Measurements from ENCODE around the gene TMIGD1. TPM values are rescaled to one million over a fixed set of nuclear protein-coding genes. Genes with fewer than 3 reads are reported as not detected.

The TMIGD1 gene
- total and polyA plus RNA-seq, 2 of the 13 experiments (the other 11 are each of a cell fraction or from before 2014, with no cell fraction given) = not detected

DNA sequence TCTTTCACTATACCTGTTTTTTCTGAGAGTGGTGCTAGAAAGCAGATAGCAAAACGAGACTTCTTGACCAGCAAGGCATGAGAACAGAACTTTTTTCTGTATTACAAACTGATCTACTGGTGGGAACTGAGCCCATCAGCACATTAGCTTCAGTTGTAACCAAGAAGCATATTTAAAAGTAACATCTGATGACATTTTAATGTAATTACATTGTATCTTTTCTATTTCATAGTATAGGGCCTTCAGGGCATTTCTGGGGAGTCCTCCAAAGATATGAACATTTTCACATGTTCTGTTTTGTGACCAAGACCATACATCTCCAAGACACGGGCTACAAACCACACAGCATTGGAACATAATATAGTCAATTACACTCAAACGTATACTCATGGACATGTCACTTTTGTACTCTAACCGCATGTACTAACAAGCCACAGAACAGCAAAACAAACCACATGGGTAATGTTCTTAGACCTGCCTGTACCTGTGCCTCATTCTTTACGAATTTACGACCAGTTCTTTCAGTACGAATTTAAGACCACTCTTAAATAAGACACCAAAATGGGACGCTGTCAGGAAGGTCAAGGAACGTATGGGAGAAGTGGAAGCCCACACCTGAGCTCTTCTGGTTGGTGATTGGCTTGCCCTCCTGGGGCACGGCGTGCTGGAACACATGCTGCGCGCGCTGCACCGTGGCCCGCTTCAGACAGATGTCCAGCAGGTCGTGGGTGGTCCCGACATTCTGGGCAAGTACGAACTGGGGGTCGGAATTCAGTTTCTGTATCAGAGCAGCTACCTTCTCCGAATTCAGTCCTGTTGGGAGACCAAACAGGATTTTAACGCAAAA is 42.9 kb downstream of the TMIGD1 start:
- DNase-seq (ENCODE audit: low spot score) (peak; percentile 35), FAIRE-seq (peak; percentile 34), ATAC-seq (peak; percentile 83)
- H3K4me1 ChIP-seq (ENCODE audit: insufficient read depth, low read length) = peaks cover 23% of the 10 kb centered on the region
- H3K9me3 ChIP-seq (ENCODE audit: low read length) = no peaks in the 10 kb centered on the region
- CTCF ChIA-PET (ENCODE audit: low intra/inter-chr PET ratio, low total read pairs) = no interaction called here
- H3K27me3 ChIP-seq (ENCODE audit: control insufficient read depth in 1 of 2, insufficient read depth in 2 of 2, low read length in 2 of 2) = no peaks in the 10 kb centered on the region; a peak in 2 of 5 replicates
- peak overlapping the region; percentile 77 to 91 (median 79) for H3K4me3 ChIP-seq (replicated peaks in 1 of 3; ENCODE audit: insufficient read depth in 1 of 3, low read depth in 2 of 3, low read length in 3 of 3)
- H3K4me2 ChIP-seq (ENCODE audit: low read depth, low read length) = peak overlapping the region; percentile 83
- intact Hi-C loops (cut with micrococcal nuclease; ENCODE audit: unreplicated experiment) = no loop called here
- peak overlapping the region; percentile 53 for H3K27ac ChIP-seq (ENCODE audit: extremely low read length, insufficient read depth, low read length)
- TSS peak; percentile 56 for BruUV-seq (replicated peaks)
- no peaks in the 10 kb centered on the region for H4K20me1 ChIP-seq (ENCODE audit: insufficient read depth, low read length)
- POLR2A ChIA-PET = interaction anchor here (0.6 to 2.0 kb wide), 7 partner anchors 8 to 186 kb away, joined by 3 to 22 read pairs (median 5); partner anchors contain the start of gene TMIGD1
- 2% methylated on average over 15 of the region's 22 CpGs for WGBS (ENCODE audit: low lambda C conversion rate)
- peak overlapping the region; percentile 74 for H3K9ac ChIP-seq (ENCODE audit: insufficient read depth, low read depth, low read length)
- in situ Hi-C loops (cut with HindIII; ENCODE audit: extremely low pct_ligation_motif_present, low pct_unique_long_range_greater_than_20kb) = loop anchor here (5.0 kb wide), 1 partner anchor 46 kb away; no protein-coding TSS in a partner anchor
- peaks cover 17% of the 10 kb centered on the region for H3K79me2 ChIP-seq (ENCODE audit: insufficient read depth, low read length)
- peak overlapping the region; percentile 18 for H2AFZ ChIP-seq (ENCODE audit: low read length)
- H3K36me3 ChIP-seq (replicated peaks in 1 of 2; ENCODE audit: control insufficient read depth in 1 of 2, insufficient read depth in 2 of 2, low read length in 2 of 2) = peaks cover 0 to 20% of the 10 kb centered on the region in 2 experiments; a peak in 4 of 5 replicates
- TF ChIP-seq BCLAF1 (IDR thresholded peaks at IDR 0.05) = no peak
- TF ChIP-seq, protein P1, sequence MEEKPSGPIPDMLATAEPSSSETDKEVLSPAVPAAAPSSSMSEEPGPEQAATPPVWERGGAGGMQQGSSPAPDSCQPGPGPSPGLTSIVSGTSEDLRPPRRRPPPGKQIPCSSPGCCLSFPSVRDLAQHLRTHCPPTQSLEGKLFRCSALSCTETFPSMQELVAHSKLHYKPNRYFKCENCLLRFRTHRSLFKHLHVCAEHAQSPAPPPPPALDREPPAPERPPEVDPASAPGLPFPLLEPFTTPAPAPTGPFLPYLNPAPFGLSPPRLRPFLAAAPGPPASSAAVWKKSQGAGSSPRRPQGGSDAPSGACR (CRISPR knock-in tag; IDR thresholded peaks at IDR 0.05) = no peak
- no peak for TF ChIP-seq HHEX (CRISPR knock-in tag; IDR thresholded peaks at IDR 0.05)
- no peak; the same call in 1 of the 2 replicates for TF ChIP-seq DNMT3B (CRISPR knock-in tag; conservative IDR thresholded peaks at IDR 0.05)
- TF ChIP-seq, protein P2, sequence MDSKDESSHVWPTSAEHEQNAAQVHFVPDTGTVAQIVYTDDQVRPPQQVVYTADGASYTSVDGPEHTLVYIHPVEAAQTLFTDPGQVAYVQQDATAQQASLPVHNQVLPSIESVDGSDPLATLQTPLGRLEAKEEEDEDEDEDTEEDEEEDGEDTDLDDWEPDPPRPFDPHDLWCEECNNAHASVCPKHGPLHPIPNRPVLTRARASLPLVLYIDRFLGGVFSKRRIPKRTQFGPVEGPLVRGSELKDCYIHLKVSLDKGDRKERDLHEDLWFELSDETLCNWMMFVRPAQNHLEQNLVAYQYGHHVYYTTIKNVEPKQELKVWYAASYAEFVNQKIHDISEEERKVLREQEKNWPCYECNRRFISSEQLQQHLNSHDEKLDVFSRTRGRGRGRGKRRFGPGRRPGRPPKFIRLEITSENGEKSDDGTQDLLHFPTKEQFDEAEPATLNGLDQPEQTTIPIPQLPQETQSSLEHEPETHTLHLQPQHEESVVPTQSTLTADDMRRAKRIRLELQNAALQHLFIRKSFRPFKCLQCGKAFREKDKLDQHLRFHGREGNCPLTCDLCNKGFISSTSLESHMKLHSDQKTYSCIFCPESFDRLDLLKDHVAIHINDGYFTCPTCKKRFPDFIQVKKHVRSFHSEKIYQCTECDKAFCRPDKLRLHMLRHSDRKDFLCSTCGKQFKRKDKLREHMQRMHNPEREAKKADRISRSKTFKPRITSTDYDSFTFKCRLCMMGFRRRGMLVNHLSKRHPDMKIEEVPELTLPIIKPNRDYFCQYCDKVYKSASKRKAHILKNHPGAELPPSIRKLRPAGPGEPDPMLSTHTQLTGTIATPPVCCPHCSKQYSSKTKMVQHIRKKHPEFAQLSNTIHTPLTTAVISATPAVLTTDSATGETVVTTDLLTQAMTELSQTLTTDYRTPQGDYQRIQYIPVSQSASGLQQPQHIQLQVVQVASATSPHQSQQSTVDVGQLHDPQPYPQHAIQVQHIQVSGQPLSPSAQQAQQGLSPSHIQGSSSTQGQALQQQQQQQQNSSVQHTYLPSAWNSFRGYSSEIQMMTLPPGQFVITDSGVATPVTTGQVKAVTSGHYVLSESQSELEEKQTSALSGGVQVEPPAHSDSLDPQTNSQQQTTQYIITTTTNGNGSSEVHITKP (CRISPR knock-in tag; IDR thresholded peaks at IDR 0.05; ENCODE audit: low read depth) = 0 out of 2 replicates have a peak, but pooled peaks have one; percentile 16
- TF ChIP-seq, protein P3, sequence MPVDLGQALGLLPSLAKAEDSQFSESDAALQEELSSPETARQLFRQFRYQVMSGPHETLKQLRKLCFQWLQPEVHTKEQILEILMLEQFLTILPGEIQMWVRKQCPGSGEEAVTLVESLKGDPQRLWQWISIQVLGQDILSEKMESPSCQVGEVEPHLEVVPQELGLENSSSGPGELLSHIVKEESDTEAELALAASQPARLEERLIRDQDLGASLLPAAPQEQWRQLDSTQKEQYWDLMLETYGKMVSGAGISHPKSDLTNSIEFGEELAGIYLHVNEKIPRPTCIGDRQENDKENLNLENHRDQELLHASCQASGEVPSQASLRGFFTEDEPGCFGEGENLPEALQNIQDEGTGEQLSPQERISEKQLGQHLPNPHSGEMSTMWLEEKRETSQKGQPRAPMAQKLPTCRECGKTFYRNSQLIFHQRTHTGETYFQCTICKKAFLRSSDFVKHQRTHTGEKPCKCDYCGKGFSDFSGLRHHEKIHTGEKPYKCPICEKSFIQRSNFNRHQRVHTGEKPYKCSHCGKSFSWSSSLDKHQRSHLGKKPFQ (CRISPR knock-in tag; IDR thresholded peaks at IDR 0.05; ENCODE audit: insufficient replicate concordance) = no peak
- TF ChIP-seq, protein P4, sequence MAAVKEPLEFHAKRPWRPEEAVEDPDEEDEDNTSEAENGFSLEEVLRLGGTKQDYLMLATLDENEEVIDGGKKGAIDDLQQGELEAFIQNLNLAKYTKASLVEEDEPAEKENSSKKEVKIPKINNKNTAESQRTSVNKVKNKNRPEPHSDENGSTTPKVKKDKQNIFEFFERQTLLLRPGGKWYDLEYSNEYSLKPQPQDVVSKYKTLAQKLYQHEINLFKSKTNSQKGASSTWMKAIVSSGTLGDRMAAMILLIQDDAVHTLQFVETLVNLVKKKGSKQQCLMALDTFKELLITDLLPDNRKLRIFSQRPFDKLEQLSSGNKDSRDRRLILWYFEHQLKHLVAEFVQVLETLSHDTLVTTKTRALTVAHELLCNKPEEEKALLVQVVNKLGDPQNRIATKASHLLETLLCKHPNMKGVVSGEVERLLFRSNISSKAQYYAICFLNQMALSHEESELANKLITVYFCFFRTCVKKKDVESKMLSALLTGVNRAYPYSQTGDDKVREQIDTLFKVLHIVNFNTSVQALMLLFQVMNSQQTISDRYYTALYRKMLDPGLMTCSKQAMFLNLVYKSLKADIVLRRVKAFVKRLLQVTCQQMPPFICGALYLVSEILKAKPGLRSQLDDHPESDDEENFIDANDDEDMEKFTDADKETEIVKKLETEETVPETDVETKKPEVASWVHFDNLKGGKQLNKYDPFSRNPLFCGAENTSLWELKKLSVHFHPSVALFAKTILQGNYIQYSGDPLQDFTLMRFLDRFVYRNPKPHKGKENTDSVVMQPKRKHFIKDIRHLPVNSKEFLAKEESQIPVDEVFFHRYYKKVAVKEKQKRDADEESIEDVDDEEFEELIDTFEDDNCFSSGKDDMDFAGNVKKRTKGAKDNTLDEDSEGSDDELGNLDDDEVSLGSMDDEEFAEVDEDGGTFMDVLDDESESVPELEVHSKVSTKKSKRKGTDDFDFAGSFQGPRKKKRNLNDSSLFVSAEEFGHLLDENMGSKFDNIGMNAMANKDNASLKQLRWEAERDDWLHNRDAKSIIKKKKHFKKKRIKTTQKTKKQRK (IDR thresholded peaks at IDR 0.05; ENCODE audit: low read length) = no peak
- no peak for TF ChIP-seq MAFF (IDR thresholded peaks at IDR 0.05; ENCODE audit: low read depth, low read length)
- TF ChIP-seq RNF2 (conservative IDR thresholded peaks at IDR 0.05; ENCODE audit: low read depth) = peak; percentile 69; the same call in 1 of the 2 replicates
